Fibroblast of mammary gland (primary cell): Measurements from ENCODE around the gene CRTC1.

Experiments
- DNase-seq: peaks from one replicate; pipeline ENCODE4 v3.0.0-alpha.2; 2010; ENCODE audit warnings: low read depth
- H3K4me3 ChIP-seq: 2 replicates; pipeline ENCODE4 v1.5.1; 2011; ENCODE audit warnings: low read depth, mild to moderate bottlenecking, low read length, moderate library complexity; ENCODE audit not compliant: control insufficient read depth
- CTCF ChIP-seq: conservative IDR thresholded peaks from 2 replicates; pipeline ENCODE4 v1.5.1; 2011; ENCODE audit warnings: low read depth, low read length, inconsistent platforms; ENCODE audit not compliant: control insufficient read depth, insufficient read depth

CRTC1 gene

GRCh38 chr19:18790566-18791314 is 107.3 kb downstream of the CRTC1 start, which contains the start of gene COMP:
COMP (minus strand) TSS chr19:18791305; CDS start chr19:18791269, 36 bp downstream.
- TF ChIP-seq CTCF, result no peak
- DNase-seq, result no peak
- H3K4me3 ChIP-seq, result peak within 1 kb of the TSS; percentile 3

DNA sequence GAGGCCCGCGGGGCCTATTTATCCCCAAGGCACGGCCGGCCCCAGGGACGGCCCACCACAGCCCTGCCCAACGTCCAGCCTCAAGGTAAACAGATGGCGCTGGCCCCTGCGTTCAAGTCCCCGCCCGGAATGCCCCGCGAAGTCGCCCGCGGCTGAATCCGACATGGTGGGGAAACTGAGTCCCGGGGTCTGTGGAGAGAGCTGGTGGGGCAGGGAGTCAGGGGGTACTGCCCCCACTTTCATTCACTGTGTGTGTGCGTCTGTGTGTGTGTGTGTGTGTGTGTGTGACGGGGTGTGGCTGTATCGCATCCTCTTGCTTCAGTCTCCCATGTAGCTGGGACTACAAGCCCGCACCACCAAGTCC is 107.8 kb downstream of the CRTC1 start:
- no peak overlapping the region for H3K4me3 ChIP-seq
- DNase-seq, result no peak
- no peak for TF ChIP-seq CTCF

- H3K4me3 ChIP-seq, result no peak overlapping the region
- no peak for DNase-seq
- TF ChIP-seq CTCF, result no peak
These were observed 109.2 kb downstream of the CRTC1 start for GRCh38 chr19:18792661-18793060.

DNA sequence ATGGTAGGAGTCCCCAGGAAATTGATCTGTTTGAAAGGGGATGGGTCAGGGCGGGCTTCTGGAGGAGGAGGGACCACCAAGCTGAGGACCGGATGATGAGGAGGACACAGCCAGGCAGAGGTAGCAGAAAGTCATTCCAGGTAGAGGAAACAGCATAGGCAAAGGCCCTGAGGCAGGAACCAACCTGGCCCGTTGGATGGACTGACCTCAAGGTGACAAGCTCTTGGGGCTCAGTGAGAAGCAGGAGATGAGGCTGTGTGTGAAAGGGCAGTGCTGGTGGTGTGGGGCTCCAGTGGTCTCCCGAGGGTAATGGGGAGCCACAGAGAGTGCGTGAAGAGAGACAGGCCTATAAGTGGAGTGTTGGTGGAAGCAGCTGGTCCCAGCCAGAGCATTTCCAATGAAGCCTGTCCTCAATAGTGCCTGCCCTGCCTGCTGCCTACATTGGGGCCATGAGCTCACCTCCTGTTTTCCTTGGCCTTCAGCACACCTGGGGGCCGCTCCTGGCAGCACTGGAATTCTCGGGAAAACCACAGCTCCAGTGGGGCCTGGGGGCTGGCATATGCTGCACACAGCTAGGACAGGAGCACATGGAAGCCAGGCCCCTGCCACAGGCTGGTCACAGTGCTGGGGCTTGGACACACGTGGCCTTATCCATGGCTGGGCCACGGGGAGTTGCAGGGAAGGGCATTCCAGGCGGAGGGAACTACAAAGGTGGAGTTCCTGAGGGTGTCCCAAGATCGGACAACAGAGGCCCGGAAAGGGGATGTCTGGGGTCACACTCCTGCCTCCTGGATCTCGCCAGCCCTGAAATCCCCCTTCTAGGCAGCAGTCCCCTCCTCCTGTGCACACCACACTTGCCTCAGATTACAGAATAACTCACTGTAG is 109.9 kb downstream of the CRTC1 start:
- no peak for TF ChIP-seq CTCF
- no peak for DNase-seq
- no peak overlapping the region for H3K4me3 ChIP-seq

DNA sequence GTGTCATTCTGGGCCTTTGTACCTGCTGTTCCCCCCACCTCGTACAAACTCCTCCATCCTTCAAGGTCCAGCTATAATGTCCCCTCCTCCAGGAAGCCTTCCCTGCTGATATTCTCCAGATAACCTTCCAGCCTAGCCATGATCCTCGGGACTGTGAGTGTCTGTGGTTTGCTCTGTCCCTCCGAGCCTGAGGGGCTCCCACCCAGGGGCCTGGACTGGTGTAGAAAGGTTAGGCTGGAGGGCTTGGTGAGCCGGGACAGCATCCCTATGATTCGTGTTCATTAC is 110.5 kb downstream of the CRTC1 start:
- TF ChIP-seq CTCF, result no peak
- H3K4me3 ChIP-seq, result no peak overlapping the region

DNA sequence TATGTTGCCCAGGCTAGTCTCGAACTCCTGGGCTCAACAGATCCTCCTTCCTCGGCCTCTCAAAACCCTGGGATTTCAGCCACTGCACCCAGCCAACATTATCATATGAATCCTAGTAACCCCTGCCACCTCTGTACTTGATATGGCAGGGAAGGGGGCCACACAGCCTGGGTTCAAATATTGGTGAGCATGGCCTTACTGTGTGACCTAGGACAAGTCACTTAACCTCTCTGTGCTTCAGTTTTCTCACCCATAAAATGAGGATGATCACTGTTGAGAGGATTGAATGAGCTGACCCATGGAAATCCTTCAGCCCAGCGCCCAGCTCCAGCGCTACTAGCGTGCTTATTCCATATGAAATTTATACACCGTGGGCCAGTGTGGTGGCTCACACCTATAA is 111.2 kb downstream of the CRTC1 start:
- no peak overlapping the region for H3K4me3 ChIP-seq
- DNase-seq, result no peak
- no peak for TF ChIP-seq CTCF

More for the DNA sequence above, 110.5 kb downstream of the CRTC1 start:
- no peak for DNase-seq
